Endothelial cell of umbilical vein (primary cell): ENCODE measurements around the gene PROC. TPM values are rescaled to one million over a fixed set of nuclear protein-coding genes. Genes with fewer than 3 reads are reported as not detected.
A peak's percentile ranks its signal among the peaks of the same experiment; 100 is the strongest.

Source experiments
- BruUV-seq: library from RNA; stranded (reverse); fragments of 400-500 nt; replicated peaks from 2 replicates; lab custom pipeline; 2021; lab: Mats Ljungman, UMichigan
- CTCF ChIA-PET: fragments of 300-600, 350-600 bp; sonication (Branson Sonifier 250); formaldehyde crosslinking; loops from one replicate; lab custom pipeline; 2021; ENCODE audit warnings: antibody characterized with exemption, inconsistent platforms; lab: Charles Lee
- POLR2A ChIA-PET: fragments of 300-600, 350-600 bp; sonication (Branson Sonifier 250); formaldehyde crosslinking; loops from one replicate; lab custom pipeline; 2021; ENCODE audit warnings: antibody characterized with exemption, inconsistent platforms; lab: Charles Lee
- DNase-seq: peaks from one replicate; pipeline ENCODE4 v3.0.0-alpha.2; 2011; ENCODE audit warnings: low read depth, low spot score
- FAIRE-seq: peaks from 2 replicates; lab custom pipeline; 2011; peaks lifted over from hg19 to GRCh38; lab: Jason Lieb, UNC
- H2AFZ ChIP-seq: 2 replicates; pipeline ENCODE4 v1.6.0; 2012; ENCODE audit warnings: low read depth, low read length, control low read depth, inconsistent platforms
- H3K27ac ChIP-seq: 2 replicates; pipeline ENCODE4 v1.5.1; 2011; ENCODE audit warnings: low read depth, mild to moderate bottlenecking, control low read depth, low read length, moderate library complexity; ENCODE audit not compliant: insufficient read depth
- H3K27me3 ChIP-seq, 2 experiments: 2 replicates each; pipeline versions ENCODE4 v1.6.0 to v1.6.1; 2011; ENCODE audit warnings: low read length in 2 of 2, mixed read lengths in 1 of 2; ENCODE audit not compliant: control insufficient read depth in 2 of 2, insufficient read depth in 2 of 2
- H3K36me3 ChIP-seq, 2 experiments: 2 replicates in 1 of 2; 3 replicates in 1 of 2; pipeline ENCODE4 v1.5.1; 2011; ENCODE audit warnings: low read length in 2 of 2, mild to moderate bottlenecking in 1 of 2, moderate library complexity in 1 of 2; ENCODE audit not compliant: control insufficient read depth in 2 of 2, insufficient read depth in 2 of 2; ENCODE audit errors: extremely low read depth in 1 of 2
- H3K4me1 ChIP-seq: 3 replicates; pipeline ENCODE4 v1.5.1; 2011; ENCODE audit warnings: mild to moderate bottlenecking, low read length; ENCODE audit not compliant: control insufficient read depth, insufficient read depth; ENCODE audit errors: extremely low read depth
- H3K4me2 ChIP-seq: 2 replicates; pipeline ENCODE4 v1.6.1; 2011; ENCODE audit warnings: low read length, control low read depth, mixed read lengths; ENCODE audit not compliant: insufficient read depth
- H3K4me3 ChIP-seq, 3 experiments: fragments of 200-600 bp in 1 of 3; sonication (generic), shearing (Covaris generic) in 1 of 3; replicated peaks in 1 of 3; 2 replicates each; pipeline ENCODE4 v1.5.1; 2011 to 2016; ENCODE audit warnings: control low read depth in 3 of 3, low read length in 3 of 3, mild to moderate bottlenecking in 2 of 3, inconsistent platforms in 1 of 3, low read depth in 1 of 3, moderate library complexity in 1 of 3; ENCODE audit not compliant: insufficient read depth in 1 of 3
- H3K79me2 ChIP-seq: 2 replicates; pipeline ENCODE4 v1.6.0; 2012; ENCODE audit warnings: low read length, inconsistent platforms; ENCODE audit not compliant: control insufficient read depth, insufficient read depth
- H3K9ac ChIP-seq: replicated peaks from 2 replicates; pipeline ENCODE3; 2011; ENCODE audit warnings: low read length, control low read depth; ENCODE audit not compliant: insufficient read depth; ENCODE audit errors: extremely low read depth
- H3K9me1 ChIP-seq: replicated peaks from 3 replicates; pipeline ENCODE4 v1.6.0; 2011; ENCODE audit warnings: mild to moderate bottlenecking, low read length; ENCODE audit not compliant: control insufficient read depth, insufficient read depth; ENCODE audit errors: extremely low read depth
- H3K9me3 ChIP-seq: replicated peaks from 2 replicates; pipeline ENCODE4 v1.5.1; 2012; ENCODE audit warnings: low read length, inconsistent platforms; ENCODE audit not compliant: control insufficient read depth, insufficient read depth
- H4K20me1 ChIP-seq: replicated peaks from 2 replicates; pipeline ENCODE3; 2011; ENCODE audit warnings: mild to moderate bottlenecking, low read length; ENCODE audit not compliant: control insufficient read depth, insufficient read depth; ENCODE audit errors: extremely low read depth
- CTCF ChIP-seq, 2 donors: IDR thresholded peaks; 1 replicate in 1 of 2; 2 replicates in 1 of 2; pipeline ENCODE4 v1.5.1; 2011; ENCODE audit warnings: low read length in 2 of 2, mild to moderate bottlenecking in 2 of 2, moderate library complexity in 2 of 2, control low read depth in 1 of 2, inconsistent platforms in 1 of 2, low read depth in 1 of 2; ENCODE audit not compliant: insufficient read depth in 1 of 2; ENCODE audit errors: extremely low read depth in 1 of 2
- EZH2 ChIP-seq: IDR thresholded peaks from 2 replicates; pipeline ENCODE4 v1.6.1; 2012; ENCODE audit warnings: borderline replicate concordance, low read depth, mild to moderate bottlenecking, moderate library complexity, low read length, inconsistent platforms; ENCODE audit not compliant: severe bottlenecking
- FOS ChIP-seq: IDR thresholded peaks from 2 replicates; pipeline ENCODE4 v1.6.1; 2011; ENCODE audit warnings: mild to moderate bottlenecking, low read length, moderate library complexity, borderline replicate concordance; ENCODE audit not compliant: insufficient read depth
- GATA2 ChIP-seq: IDR thresholded peaks from 2 replicates; pipeline ENCODE4 v1.7.0; 2011; ENCODE audit warnings: low read depth, mild to moderate bottlenecking, moderate library complexity, mixed read lengths, low read length; ENCODE audit not compliant: insufficient read length, insufficient read depth
- JUN ChIP-seq: IDR thresholded peaks from 2 replicates; pipeline ENCODE4 v1.6.1; 2011; ENCODE audit warnings: borderline replicate concordance, low read depth; ENCODE audit not compliant: insufficient read length, insufficient read depth
- MAX ChIP-seq: IDR thresholded peaks from 2 replicates; pipeline ENCODE4 v1.6.1; 2011; ENCODE audit not compliant: insufficient read depth, insufficient read length
- MYC ChIP-seq: IDR thresholded peaks from one replicate; pipeline ENCODE4 v1.6.1; 2011; ENCODE audit warnings: mild to moderate bottlenecking, low read depth, low read length
- POLR2A ChIP-seq: IDR thresholded peaks from 2 replicates; pipeline ENCODE4 v1.6.1; 2012; ENCODE audit warnings: low read depth, mild to moderate bottlenecking, control low read depth, low read length
- POLR2AphosphoS5 ChIP-seq: IDR thresholded peaks from 2 replicates; pipeline ENCODE4 v1.6.1; 2012; ENCODE audit warnings: low read depth, mild to moderate bottlenecking, control low read depth, low read length, moderate library complexity; ENCODE audit not compliant: insufficient read depth
- dilution Hi-C: fragments of 300-500 bp; cut with MboI; formaldehyde crosslinking; loops from one replicate; pipeline ENCODE4 v1.15.0; 2019; ENCODE audit warnings: low sequenced_read_pairs; ENCODE audit not compliant: extremely low pct_ligation_motif_present
- intact Hi-C: fragments of 100-400 bp; cut with micrococcal nuclease; formaldehyde crosslinking; loops from one replicate; pipeline ENCODE4 v1.10.0; 2022
- microRNA-seq: library from miRNA; unstranded; fragments of <30 nt; microRNA quantifications from one replicate; pipeline ENCODE4 v1.2.0, GENCODE V29; 2021; ENCODE audit warnings: borderline number of aligned reads, borderline replicate concordance
- polyA plus RNA-seq, 4 experiments: library from polyadenylated mRNA; depleted of rRNA in 3 of 4; stranded (reverse) in 3 of 4; unstranded in 1 of 4; fragments of >200 nt; gene quantifications; 2 replicates each; pipeline versions ENCODE4 v1.2.1 to v1.2.3, GENCODE V29; 2011 to 2012; ENCODE audit warnings: missing spikeins in 1 of 4
- small RNA-seq: library from RNA; depleted of rRNA; stranded (forward); fragments of <200 nt; gene quantifications from one replicate; pipeline ENCODE3, GENCODE V24; 2012; ENCODE audit warnings: low replicate concordance, low read depth; ENCODE audit not compliant: insufficient read depth, insufficient read length
- total RNA-seq: library from RNA; stranded (reverse); gene quantifications from 2 replicates; pipeline ENCODE4 v1.2.3, GENCODE V29; 2021

The PROC gene
- total and polyA plus RNA-seq, 2 donors (not counting 3 experiments of a cell fraction or from before 2014, with no cell fraction given), result not detected

- POLR2A ChIA-PET, result no interaction called here
- Histone ChIP-seq H3K4me3 (no peak overlapping the region), H3K79me2 (no peaks in the 10 kb centered on the region), H3K4me1 (no peaks in the 10 kb centered on the region), H3K9ac (no peak overlapping the region), H4K20me1 (no peaks in the 10 kb centered on the region), H2AFZ (no peak overlapping the region), H3K9me3 (no peaks in the 10 kb centered on the region), H3K4me2 (no peak overlapping the region), H3K36me3 (peaks cover under 1 to 2% of the 10 kb centered on the region in 2 experiments), H3K9me1 (no peaks in the 10 kb centered on the region), H3K27me3 (no peaks in the 10 kb centered on the region), H3K27ac (no peak overlapping the region)
- dilution Hi-C loops (no loop called here), intact Hi-C loops (no loop called here)
- TF ChIP-seq JUN (no peak), EZH2 (no peak), MYC (no peak), GATA2 (no peak), CTCF (IDR thresholded peaks at IDR 0.05; ENCODE audit: extremely low read depth in 1 of 2, insufficient read depth in 1 of 2, low read depth in 1 of 2, low read length in 2 of 2) (no peak), POLR2A (no peak), MAX (no peak), POLR2AphosphoS5 (no peak), FOS (no peak)
- BruUV-seq, result TSS peak; percentile 1
- CTCF ChIA-PET, result interaction anchor here (1.2 to 1.4 kb wide), 2 partner anchors 136 to 151 kb away, joined by 3 to 6 read pairs; no protein-coding TSS in a partner anchor
- DNase-seq (no peak), FAIRE-seq (no peak)
Measured at GRCh38 chr2:127475788-127476187, 57.6 kb downstream of the PROC start.

Small RNA genes lying within 50 kb of the gene (microRNA-seq; reads per million reads assigned to microRNA genes)
- not detected for gene MIR4783

Small RNA genes lying within 50 kb of the gene (small RNA-seq; reads per million reads assigned to genes)
- gene MIR4783 (not detected), gene RNU4-48P (not detected)

Other genes starting within 250 kb of the PROC start
- gene CYP27C1, start 198.1 kb upstream of the PROC start, total RNA-seq, result not detected in 2 replicates
- not detected in 2 replicates for gene CYP27C1, start 198.1 kb upstream of the PROC start, polyA plus RNA-seq
- 46.6 and 47.3 TPM in 2 replicates for gene ERCC3, start 124.3 kb upstream of the PROC start, total RNA-seq
- 35.2 and 40.7 TPM in 2 replicates for gene ERCC3, start 124.3 kb upstream of the PROC start, polyA plus RNA-seq
- gene MAP3K2, start 30.5 kb upstream of the PROC start, total RNA-seq, result 20.5 and 25.7 TPM in 2 replicates
- 2.6 and 3.4 TPM in 2 replicates for gene MAP3K2, start 30.5 kb upstream of the PROC start, polyA plus RNA-seq
- gene IWS1, start 108.1 kb downstream of the PROC start, total RNA-seq, result 44.9 and 51.0 TPM in 2 replicates
- gene IWS1, start 108.1 kb downstream of the PROC start, polyA plus RNA-seq, result 10.4 and 14.7 TPM in 2 replicates
- gene MYO7B, start 117.3 kb downstream of the PROC start, total RNA-seq, result 0.09 TPM in 1 of 2 replicates, not detected in the other
- gene MYO7B, start 117.3 kb downstream of the PROC start, polyA plus RNA-seq, result 0.17 and 0.18 TPM in 2 replicates
- gene GPR17, start 227.7 kb downstream of the PROC start, total RNA-seq, result not detected in 2 replicates
- 0.10 and 0.11 TPM in 2 replicates for gene GPR17, start 227.7 kb downstream of the PROC start, polyA plus RNA-seq